HG03442 (cell line): ENCODE data around the gene ZNF333.
"Not testable (repeated sequence)": the region's sequence is repeated elsewhere in the genome, so short reads cannot be mapped to it uniquely, and the experiment has no call there.

Source experiments
- ATAC-seq: cut with Tn5 transposase; IDR thresholded peaks from one replicate; pipeline ENCODE4 v1.9.1; 2021; ENCODE audit warnings: mild to moderate bottlenecking, moderate library complexity; ENCODE audit not compliant: unreplicated experiment

Gene ZNF333

GRCh38 chr19:14765841-14766240 lies 76.0 kb downstream of the ZNF333 start:
- not testable (repeated sequence) for ATAC-seq

GRCh38 chr19:14767466-14767971 lies 77.7 kb downstream of the ZNF333 start:
- no peak for ATAC-seq

- no peak for ATAC-seq
These were observed 78.2 kb downstream of the ZNF333 start for GRCh38 chr19:14768001-14768400.

GRCh38 chr19:14769201-14769600 lies 79.4 kb downstream of the ZNF333 start:
- ATAC-seq, result no peak

- no peak for ATAC-seq
These were observed 80.3 kb downstream of the ZNF333 start for GRCh38 chr19:14770136-14770535.

GRCh38 chr19:14770944-14771839 lies 81.3 kb downstream of the ZNF333 start:
- no peak for ATAC-seq

DNA sequence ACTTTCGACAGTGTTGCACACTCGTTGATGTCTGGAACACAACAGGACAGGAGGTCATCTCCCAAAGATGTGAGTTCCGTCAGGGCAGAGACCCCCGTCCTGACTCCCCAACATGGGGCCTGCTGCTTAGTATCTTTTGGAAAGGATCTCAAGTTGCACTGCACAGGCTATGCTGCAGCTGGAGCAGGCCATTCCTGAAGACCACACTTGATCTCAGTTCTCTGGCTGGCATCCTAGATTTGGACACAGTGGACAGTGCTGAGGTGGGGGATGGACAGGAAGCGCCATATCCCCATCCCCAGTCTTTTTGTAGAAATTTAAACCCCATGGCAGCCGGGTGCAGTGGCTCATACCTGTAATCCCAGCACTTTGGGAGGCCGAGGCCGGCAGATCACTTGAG lies 82.6 kb downstream of the ZNF333 start:
- ATAC-seq, result no peak

GRCh38 chr19:14772995-14773394 lies 83.1 kb downstream of the ZNF333 start:
- ATAC-seq, result no peak

DNA sequence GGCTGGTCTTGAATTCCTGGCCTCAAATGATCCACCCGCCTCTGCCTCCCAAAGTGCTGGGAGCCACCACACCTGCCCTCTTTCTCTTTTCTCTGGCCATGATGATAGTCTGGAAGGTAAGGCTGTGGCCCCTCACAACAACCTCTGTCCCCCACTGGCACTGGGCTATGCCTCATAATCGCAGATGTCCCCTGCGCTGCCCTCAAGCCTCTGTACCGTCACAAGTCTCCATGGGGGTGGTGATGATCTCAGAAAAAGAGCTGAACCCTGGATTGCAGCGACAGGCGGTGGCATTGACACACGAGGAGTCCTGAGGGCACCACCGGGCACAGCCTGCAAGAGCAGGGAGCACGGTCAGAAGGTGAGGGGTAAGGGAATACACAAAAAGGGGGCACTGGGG lies 83.9 kb downstream of the ZNF333 start:
- not testable (repeated sequence) for ATAC-seq

GRCh38 chr19:14774373-14774772 lies 84.5 kb downstream of the ZNF333 start:
- ATAC-seq, result no peak

DNA sequence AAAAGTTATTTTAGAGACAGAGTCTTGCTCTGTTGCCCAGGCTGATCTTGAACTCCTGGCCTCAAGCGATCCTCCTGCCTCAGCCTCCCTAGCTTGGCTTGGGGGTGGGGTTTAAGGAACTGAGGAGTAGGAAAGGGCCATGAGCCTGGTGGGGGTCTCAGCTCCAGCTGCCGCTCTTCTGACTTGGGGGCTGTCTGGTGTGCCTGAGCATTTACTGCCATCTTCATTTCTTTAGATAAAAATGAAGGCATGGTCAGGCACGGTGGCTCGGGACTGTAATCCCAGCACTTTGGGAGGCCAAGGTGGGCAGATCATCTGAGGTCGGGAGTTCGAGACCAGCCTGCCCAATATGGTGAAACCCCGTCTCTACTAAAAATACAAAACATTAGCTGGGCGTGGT lies 85.5 kb downstream of the ZNF333 start:
- not testable (repeated sequence) for ATAC-seq

- no peak for ATAC-seq
These were observed 86.2 kb downstream of the ZNF333 start for GRCh38 chr19:14775869-14776586.

GRCh38 chr19:14777645-14778044 lies 87.8 kb downstream of the ZNF333 start:
- ATAC-seq, result not testable (repeated sequence)

DNA sequence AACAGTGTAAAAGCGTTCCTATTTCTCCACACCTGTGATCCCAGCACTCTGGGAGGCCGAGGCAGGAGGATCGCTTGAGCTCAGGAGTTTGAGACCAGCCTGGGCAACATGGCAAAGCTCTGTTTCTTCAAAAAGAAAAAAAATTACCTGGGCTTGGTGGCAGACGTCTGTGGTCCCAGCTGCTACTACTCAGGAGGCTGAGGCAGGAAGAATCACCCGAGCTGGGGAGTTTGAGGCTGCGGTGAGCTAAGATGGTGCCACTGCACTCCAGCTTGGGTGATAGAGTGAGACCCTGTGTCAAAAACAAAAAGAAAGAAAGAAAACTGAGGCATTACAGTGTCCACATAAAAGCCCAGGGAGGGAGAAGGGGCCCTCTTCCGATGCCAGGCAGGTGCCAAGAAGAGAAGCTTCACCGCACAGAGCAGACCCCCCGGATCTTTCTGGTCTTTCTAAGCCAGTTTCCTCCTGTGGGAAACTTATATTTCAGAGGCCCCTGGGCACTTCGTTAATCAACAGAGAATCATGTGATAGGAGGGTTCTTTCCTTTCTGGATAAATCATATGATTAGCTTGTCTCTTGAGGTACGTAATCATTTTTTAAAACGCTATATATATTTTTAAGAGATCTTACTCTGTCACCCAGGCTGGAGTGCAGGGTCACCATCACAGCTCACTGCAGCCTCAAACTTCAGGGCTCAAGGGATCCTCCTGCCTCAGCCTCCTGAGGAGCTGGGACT lies 88.4 kb downstream of the ZNF333 start, which contains the start of gene ADGRE2:
ADGRE2 (minus strand) TSS at position 451 of the 736 bp plus-strand sequence. CDS start 1,804 bp downstream, outside the sequence.
- not testable (repeated sequence) for ATAC-seq

DNA sequence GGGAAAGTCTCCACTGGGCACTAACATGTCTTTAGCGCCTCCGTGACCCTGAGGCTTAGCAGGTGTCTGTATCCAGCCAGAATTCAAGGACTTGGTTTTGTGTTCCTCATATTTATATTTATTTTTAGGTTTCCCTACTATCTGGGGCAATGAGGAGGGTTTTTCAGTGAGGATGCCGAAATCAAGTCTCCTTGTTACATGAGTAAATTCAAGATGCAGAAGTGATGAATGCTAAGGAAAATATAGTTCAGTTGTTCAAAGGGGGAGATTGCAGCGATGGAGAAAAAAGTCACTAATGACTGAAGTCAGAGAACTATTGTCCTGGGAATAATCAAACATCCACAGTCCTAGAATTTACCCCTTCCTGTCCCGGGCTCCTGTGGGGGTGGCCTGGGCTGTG lies 89.3 kb downstream of the ZNF333 start:
- ATAC-seq, result no peak

DNA sequence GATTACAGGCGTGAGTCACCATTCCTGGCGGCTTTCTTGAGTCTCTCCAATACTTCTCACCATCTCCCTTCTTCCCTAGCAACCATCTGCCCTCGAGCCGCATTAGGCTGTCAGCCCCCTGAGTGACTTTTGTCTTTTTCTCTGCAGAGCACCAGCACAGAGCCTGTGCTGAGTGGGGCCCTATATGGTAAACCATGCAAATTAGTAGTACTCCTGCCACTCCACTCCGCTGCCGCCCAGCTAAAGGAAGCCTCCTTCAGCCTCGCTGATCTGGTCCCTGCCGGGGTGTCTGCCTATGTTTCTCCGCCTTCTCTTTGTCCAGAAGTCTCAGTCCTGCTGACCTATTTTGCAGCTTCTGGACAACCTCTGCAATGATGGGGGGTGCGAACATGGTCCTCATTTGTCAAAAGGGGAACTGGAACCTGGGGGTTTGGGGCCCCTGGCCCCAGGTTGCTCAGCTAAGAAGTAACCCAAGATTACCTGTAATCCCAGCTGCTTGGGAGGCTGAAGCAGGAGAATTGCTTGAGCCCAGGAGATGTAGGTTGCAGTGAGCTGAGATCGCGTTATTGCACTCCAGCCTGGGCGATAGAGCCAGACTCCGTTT lies 90.9 kb downstream of the ZNF333 start:
- ATAC-seq, result not testable (repeated sequence)

GRCh38 chr19:14781713-14782536 lies 92.1 kb downstream of the ZNF333 start:
- ATAC-seq, result not testable (repeated sequence)

GRCh38 chr19:14782626-14783409 lies 93.0 kb downstream of the ZNF333 start:
- no peak for ATAC-seq
